Embryonic facial prominence (tissue), 1 donor: ENCODE data around the gene RAP1A.

ENCODE experiments used
- DNase-seq: peaks from one replicate; pipeline ENCODE4 v3.0.0-alpha.2; 2016; ENCODE audit errors: extremely low spot score

Gene RAP1A

GRCh38 chr1:111758373-111758772 is 138.8 kb downstream of the RAP1A start:
- no peak for DNase-seq

- no peak for DNase-seq
These were observed 142.1 kb downstream of the RAP1A start for GRCh38 chr1:111761717-111762116.

DNA sequence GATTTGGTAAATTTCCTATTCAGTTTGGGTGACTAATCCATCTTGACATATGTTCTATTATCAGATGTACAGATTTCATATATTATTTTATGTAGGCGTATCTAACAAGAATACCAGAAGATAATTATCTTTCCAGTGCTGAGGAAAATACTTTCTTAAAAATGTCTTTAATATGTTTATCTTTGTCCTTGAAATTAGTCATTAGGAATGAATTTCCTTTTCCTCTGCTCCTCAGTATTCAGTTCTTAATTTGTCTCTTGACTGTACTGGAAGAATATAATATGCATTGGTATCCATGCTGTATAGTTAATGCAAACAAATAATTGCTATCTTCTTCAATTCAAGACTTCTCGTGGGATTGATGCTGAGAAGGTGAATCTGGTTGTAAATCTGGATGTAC is 142.7 kb downstream of the RAP1A start:
- DNase-seq, result no peak
